ENCODE measurements around the gene NSUN2.

NSUN2 gene

DNA sequence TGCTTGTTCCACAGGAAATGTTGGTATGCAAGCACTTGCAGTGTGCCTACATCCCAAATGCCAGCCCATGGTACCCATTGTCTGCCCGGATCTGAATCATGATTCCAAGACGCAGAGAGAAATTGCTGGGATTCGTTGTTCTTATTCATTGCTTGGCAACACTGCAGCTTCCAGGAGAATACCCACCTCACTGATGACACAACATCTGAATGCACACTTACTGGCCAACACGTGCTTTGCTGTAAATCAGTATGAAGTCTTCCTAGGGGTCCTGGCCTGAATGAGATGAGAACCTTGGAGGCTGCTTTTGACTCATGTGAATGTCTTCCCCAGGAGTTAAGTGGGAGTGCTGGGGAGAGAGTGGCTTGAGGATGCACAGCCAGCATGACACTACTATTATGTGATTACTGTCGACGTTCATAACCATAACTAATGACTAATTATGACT is 12.0 kb upstream of the NSUN2 start:
- Histone ChIP-seq H3K27ac (ENCODE audit: low read depth, low read length) (no peak overlapping the region), H3K9me3 (ENCODE audit: control insufficient read depth, insufficient read depth, low read length) (no peaks in the 10 kb centered on the region), H3K27me3 (ENCODE audit: control insufficient read depth, insufficient read depth, low read length) (no peaks in the 10 kb centered on the region), H3K9ac (ENCODE audit: low read depth, low read length) (no peak overlapping the region), H3K4me3 (ENCODE audit: low read depth, low read length) (no peak overlapping the region), H3K4me1 (ENCODE audit: control insufficient read depth, insufficient read depth, low read length) (peaks cover 3% of the 10 kb centered on the region; the same call in 1 of the 2 replicates), H3K36me3 (ENCODE audit: control insufficient read depth, insufficient read depth, low read length) (peaks cover 13% of the 10 kb centered on the region; the same call in 1 of the 2 replicates)

DNA sequence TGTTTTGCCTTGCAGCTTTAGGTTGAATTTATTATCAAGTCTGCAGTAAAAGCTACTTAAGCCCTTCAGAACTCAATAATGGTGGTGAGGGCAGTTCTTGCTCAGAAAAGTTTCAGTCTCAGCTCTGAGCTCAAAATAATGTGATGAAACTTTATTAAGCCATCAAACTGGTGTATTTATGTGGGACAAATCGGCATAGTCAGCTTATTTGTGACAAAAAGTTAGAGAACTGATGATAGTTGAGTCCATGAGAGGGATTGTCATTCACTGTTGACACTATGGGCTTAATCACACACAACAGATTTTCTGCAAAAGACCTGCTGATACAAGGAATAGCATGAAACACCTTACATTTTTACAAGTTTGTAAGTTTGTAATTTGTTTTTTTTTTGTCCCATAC is 9.8 kb upstream of the NSUN2 start:
- Histone ChIP-seq H3K4me3 (ENCODE audit: low read depth, low read length) (no peak overlapping the region), H3K36me3 (ENCODE audit: control insufficient read depth, insufficient read depth, low read length) (peaks cover 13% of the 10 kb centered on the region; the same call in 1 of the 2 replicates), H3K27ac (ENCODE audit: low read depth, low read length) (no peak overlapping the region), H3K4me1 (ENCODE audit: control insufficient read depth, insufficient read depth, low read length) (no peaks in the 10 kb centered on the region), H3K27me3 (ENCODE audit: control insufficient read depth, insufficient read depth, low read length) (no peaks in the 10 kb centered on the region), H3K9me3 (ENCODE audit: control insufficient read depth, insufficient read depth, low read length) (no peaks in the 10 kb centered on the region), H3K9ac (ENCODE audit: low read depth, low read length) (no peak overlapping the region)

DNA sequence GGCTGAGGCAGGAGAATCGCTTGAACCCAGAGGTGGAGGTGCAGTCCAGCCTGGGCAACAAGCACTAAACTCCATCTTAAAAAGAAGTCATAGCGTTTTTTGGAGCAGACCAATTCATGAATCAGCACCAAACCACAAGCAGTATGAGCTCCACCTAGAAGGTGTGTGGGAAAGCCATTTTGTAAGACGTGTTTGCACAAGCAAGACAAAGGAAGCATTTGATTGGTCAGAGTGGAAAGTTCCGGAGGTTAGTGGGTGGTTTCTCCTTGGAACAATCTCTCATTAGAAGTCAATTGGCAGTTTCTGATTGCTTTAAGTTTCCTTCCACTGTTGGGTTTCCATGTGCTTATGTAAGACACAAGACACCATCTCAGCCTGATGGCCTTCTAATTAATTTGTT is 5.4 kb upstream of the NSUN2 start:
- Histone ChIP-seq H3K4me3 (ENCODE audit: low read depth, low read length) (no peak overlapping the region), H3K9ac (ENCODE audit: low read depth, low read length) (no peak overlapping the region), H3K36me3 (ENCODE audit: control insufficient read depth, insufficient read depth, low read length) (no peaks in the 10 kb centered on the region), H3K4me1 (ENCODE audit: control insufficient read depth, insufficient read depth, low read length) (peaks cover 8% of the 10 kb centered on the region; the same call in 1 of the 2 replicates), H3K9me3 (ENCODE audit: control insufficient read depth, insufficient read depth, low read length) (no peaks in the 10 kb centered on the region), H3K27me3 (ENCODE audit: control insufficient read depth, insufficient read depth, low read length) (no peaks in the 10 kb centered on the region), H3K27ac (ENCODE audit: low read depth, low read length) (no peak overlapping the region)

DNA sequence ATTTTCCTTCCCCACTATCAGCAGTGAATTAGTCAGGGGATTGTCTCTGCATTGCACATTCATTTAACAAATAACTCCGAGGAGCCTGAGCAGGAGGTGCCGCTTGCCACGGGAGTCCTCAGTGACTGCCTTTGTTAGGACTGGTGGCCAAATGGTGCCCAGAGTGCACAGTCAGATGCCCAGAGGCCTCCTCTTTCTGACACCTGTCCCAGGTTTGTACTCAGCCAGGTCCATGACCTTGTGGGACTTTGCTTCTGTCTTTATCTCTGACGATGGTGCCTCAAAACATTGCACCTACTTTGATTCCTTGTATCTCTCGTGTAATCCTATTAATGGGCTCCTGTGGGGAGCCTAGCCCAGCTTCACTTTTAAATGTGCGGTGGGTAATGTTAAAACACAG is 4.7 kb upstream of the NSUN2 start:
- Histone ChIP-seq H3K36me3 (ENCODE audit: control insufficient read depth, insufficient read depth, low read length) (no peaks in the 10 kb centered on the region), H3K27ac (ENCODE audit: low read depth, low read length) (no peak overlapping the region), H3K4me1 (ENCODE audit: control insufficient read depth, insufficient read depth, low read length) (peaks cover 8% of the 10 kb centered on the region; the same call in 1 of the 2 replicates), H3K4me3 (ENCODE audit: low read depth, low read length) (no peak overlapping the region), H3K9me3 (ENCODE audit: control insufficient read depth, insufficient read depth, low read length) (no peaks in the 10 kb centered on the region), H3K27me3 (ENCODE audit: control insufficient read depth, insufficient read depth, low read length) (no peaks in the 10 kb centered on the region), H3K9ac (ENCODE audit: low read depth, low read length) (no peak overlapping the region)

DNA sequence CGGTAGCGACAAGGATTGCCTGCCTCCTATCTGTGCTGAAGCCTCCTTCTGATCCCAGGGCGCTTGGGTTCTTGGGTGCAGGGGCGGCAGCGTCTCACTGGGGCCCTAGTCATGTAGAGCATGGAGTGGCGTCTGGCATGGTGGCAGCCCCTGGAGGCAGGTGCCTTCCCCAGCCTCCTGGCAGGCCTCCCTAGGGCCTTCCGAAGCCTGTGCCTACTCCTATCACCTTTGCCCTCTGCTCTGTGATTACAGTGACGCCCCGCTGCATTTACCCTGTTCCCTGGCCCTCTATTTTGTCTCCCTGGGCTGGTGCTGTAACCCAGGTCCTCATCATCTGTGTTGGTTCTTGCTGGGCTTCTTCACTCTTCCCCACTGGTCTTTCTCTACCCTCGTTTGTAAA is 4.2 kb upstream of the NSUN2 start:
- H3K36me3 ChIP-seq (ENCODE audit: control insufficient read depth, insufficient read depth, low read length), result no peaks in the 10 kb centered on the region
- no peak overlapping the region for H3K9ac ChIP-seq (ENCODE audit: low read depth, low read length)
- H3K27ac ChIP-seq (ENCODE audit: low read depth, low read length), result no peak overlapping the region
- H3K4me1 ChIP-seq (ENCODE audit: control insufficient read depth, insufficient read depth, low read length), result peaks cover 8% of the 10 kb centered on the region; the same call in 1 of the 2 replicates
- H3K9me3 ChIP-seq (ENCODE audit: control insufficient read depth, insufficient read depth, low read length), result no peaks in the 10 kb centered on the region
- no peak overlapping the region for H3K4me3 ChIP-seq (ENCODE audit: low read depth, low read length)
- no peaks in the 10 kb centered on the region for H3K27me3 ChIP-seq (ENCODE audit: control insufficient read depth, insufficient read depth, low read length)

DNA sequence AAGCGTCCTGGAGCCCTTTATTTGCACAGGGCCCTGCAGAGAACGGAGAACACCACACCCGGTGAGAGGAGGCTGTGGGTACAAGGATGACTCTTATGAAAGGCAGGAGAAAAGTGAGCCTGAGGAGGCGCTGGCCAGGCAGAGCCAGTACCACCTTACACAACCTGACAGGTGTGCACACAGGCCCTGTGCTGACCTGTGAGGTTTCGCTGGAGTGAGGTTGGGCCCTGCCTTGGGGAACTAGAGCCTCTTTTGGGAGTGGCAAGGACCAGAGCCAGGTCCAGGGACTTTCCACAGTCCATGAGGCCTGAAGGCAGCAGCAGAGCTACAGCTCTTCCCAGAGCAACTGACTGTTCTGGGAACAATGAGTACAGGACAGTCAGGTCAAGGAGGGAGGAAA is 3.4 kb upstream of the NSUN2 start:
- Histone ChIP-seq H3K27ac (ENCODE audit: low read depth, low read length) (no peak overlapping the region), H3K4me3 (ENCODE audit: low read depth, low read length) (no peak overlapping the region)

DNA sequence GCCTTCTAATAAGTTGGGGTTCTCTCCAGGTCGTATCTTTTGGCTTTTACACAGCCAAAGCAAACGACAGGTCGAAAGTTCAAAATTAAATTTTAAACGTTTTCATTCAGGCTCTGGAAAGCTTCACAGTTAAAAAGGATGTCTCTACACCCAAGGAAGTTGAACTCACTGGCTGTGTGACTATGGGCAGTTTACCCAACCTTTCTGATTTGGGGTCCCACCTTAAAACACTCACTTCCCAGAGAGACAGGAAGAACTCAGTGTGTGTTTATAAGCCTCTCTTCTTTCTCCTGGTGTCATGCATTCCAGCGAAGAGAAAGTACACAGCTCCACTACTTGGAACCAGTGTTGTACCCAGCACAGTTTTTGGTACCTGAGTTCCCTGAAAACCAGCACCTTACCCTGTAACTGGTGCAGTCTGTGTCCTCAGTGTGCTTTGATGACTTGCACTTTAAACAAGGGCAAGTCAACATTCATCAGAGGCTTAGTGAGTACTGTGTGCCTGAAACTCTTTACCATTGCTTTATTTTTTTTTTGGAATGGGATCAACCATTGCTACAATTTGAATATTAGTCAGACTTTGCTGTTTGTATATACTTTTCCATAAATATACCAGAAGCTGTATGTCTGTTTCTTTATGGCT is 2.1 kb upstream of the NSUN2 start:
- H3K9ac ChIP-seq (ENCODE audit: low read depth, low read length), result no peak overlapping the region
- peak overlapping the region; percentile 89 for H3K4me3 ChIP-seq (ENCODE audit: low read depth, low read length)
- no peaks in the 10 kb centered on the region for H3K9me3 ChIP-seq (ENCODE audit: control insufficient read depth, insufficient read depth, low read length)
- H3K4me1 ChIP-seq (ENCODE audit: control insufficient read depth, insufficient read depth, low read length), result peaks cover 15% of the 10 kb centered on the region; the same call in 1 of the 2 replicates
- H3K27ac ChIP-seq (ENCODE audit: low read depth, low read length), result no peak overlapping the region
- H3K36me3 ChIP-seq (ENCODE audit: control insufficient read depth, insufficient read depth, low read length), result peaks cover 16% of the 10 kb centered on the region
- no peaks in the 10 kb centered on the region for H3K27me3 ChIP-seq (ENCODE audit: control insufficient read depth, insufficient read depth, low read length)

More for the DNA sequence above, 3.4 kb upstream of the NSUN2 start:
- Histone ChIP-seq H3K9ac (ENCODE audit: low read depth, low read length) (no peak overlapping the region), H3K9me3 (ENCODE audit: control insufficient read depth, insufficient read depth, low read length) (no peaks in the 10 kb centered on the region), H3K27me3 (ENCODE audit: control insufficient read depth, insufficient read depth, low read length) (no peaks in the 10 kb centered on the region), H3K4me1 (ENCODE audit: control insufficient read depth, insufficient read depth, low read length) (peaks cover 15% of the 10 kb centered on the region; the same call in 1 of the 2 replicates), H3K36me3 (ENCODE audit: control insufficient read depth, insufficient read depth, low read length) (peaks cover 4% of the 10 kb centered on the region)

DNA sequence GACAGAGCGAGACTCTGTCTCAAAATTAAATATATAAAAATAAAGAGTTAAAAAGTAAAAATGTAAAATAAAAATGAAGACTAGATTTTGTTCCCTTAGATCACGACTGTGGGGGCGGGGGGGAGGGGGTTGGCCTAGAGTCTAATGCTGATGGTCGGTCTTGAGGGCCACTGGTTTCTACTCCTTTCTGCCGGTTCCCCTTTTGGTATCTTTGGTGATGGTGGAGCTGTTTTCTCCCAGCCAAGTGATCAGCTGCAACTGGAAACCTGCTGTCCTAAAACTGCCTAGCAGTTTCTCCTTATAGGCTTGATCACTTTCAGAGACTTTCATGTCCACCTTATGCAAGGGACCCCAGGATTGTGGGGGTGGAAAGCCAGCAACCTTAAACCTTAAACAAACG is 1.5 kb upstream of the NSUN2 start:
- peak overlapping the region; percentile 89 for H3K4me3 ChIP-seq (ENCODE audit: low read depth, low read length)
- no peak overlapping the region for H3K9ac ChIP-seq (ENCODE audit: low read depth, low read length)
- no peak overlapping the region for H3K27ac ChIP-seq (ENCODE audit: low read depth, low read length)
- peaks cover 22% of the 10 kb centered on the region for H3K36me3 ChIP-seq (ENCODE audit: control insufficient read depth, insufficient read depth, low read length)
- no peaks in the 10 kb centered on the region for H3K9me3 ChIP-seq (ENCODE audit: control insufficient read depth, insufficient read depth, low read length)
- no peaks in the 10 kb centered on the region for H3K27me3 ChIP-seq (ENCODE audit: control insufficient read depth, insufficient read depth, low read length)
- H3K4me1 ChIP-seq (ENCODE audit: control insufficient read depth, insufficient read depth, low read length), result peaks cover 15% of the 10 kb centered on the region; the same call in 1 of the 2 replicates

DNA sequence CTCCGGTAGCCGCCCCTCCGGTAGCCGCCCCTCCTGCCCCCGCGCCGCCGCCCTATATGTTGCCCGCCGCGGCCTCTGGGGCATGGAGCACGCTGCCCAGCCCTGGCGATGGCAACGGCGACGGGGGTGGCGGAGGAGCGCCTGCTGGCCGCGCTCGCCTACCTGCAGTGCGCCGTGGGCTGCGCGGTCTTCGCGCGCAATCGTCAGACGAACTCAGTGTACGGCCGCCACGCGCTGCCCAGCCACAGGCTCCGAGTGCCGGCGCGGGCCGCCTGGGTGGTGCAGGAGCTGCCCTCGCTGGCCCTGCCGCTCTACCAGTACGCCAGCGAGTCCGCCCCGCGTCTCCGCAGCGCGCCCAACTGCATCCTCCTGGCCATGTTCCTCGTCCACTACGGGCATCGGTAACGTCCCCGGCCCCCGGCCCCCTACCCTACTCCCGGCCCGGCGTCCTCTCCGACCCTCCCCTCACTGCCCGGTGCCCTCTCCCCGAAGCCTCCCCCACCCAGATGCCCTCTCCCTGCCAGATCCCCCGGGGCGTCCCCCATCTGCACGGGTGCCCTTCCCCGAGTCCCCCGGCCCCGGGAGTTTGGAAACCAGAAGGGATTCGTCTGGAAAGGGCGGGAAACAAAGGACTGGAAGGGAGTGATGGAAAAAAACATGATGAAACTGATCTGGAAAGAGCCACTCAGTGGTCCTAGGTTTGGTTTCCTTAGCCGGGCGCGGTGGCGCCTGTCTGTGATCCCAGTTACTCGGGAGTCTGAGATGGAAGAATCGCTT is 813 bp upstream of the NSUN2 start:
- no peaks in the 10 kb centered on the region for H3K9me3 ChIP-seq (ENCODE audit: control insufficient read depth, insufficient read depth, low read length)
- H3K27me3 ChIP-seq (ENCODE audit: control insufficient read depth, insufficient read depth, low read length), result no peaks in the 10 kb centered on the region
- H3K4me1 ChIP-seq (ENCODE audit: control insufficient read depth, insufficient read depth, low read length), result peaks cover 15% of the 10 kb centered on the region; the same call in 1 of the 2 replicates
- peak overlapping the region; percentile 89 for H3K4me3 ChIP-seq (ENCODE audit: low read depth, low read length)
- H3K36me3 ChIP-seq (ENCODE audit: control insufficient read depth, insufficient read depth, low read length), result peaks cover 29% of the 10 kb centered on the region
- H3K27ac ChIP-seq (ENCODE audit: low read depth, low read length), result no peak overlapping the region
- peak overlapping the region; percentile 60; the same call in 1 of the 2 replicates for H3K9ac ChIP-seq (ENCODE audit: low read depth, low read length)

DNA sequence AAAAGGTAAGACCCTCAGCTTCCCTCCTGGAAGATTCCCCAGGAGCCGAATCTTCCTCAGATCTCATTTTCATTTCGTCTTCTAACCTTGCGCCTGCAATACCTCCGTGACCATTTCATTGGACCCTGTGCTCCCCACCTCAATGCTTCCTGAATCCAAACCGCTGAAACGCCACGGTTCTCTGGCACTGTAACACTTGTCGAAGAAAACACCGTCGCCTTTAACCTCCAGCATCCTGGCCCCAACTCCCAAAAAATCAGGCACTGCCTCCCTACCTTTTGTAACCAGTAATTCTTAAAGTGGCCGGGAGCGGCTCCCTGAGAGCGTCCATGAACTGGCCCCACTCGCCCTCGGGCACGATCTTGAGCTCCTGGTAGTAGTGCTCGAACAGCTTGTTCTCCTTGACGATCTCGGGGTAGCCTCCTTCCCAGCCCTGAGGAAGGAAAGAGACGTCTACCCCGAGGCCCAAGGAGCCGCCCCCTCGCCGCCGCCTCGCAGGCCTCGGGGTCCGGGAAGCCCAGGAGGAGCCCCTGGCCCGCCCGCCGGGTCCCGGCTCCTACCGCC is 438 bp downstream of the NSUN2 start:
- H3K36me3 ChIP-seq (ENCODE audit: control insufficient read depth, insufficient read depth, low read length), result peaks cover 41% of the 10 kb centered on the region
- H3K9ac ChIP-seq (ENCODE audit: low read depth, low read length), result peak overlapping the region; percentile 95
- no peaks in the 10 kb centered on the region for H3K27me3 ChIP-seq (ENCODE audit: control insufficient read depth, insufficient read depth, low read length)
- H3K4me3 ChIP-seq (ENCODE audit: low read depth, low read length), result peak overlapping the region; percentile 89
- no peaks in the 10 kb centered on the region for H3K9me3 ChIP-seq (ENCODE audit: control insufficient read depth, insufficient read depth, low read length)
- peak overlapping the region; percentile 69 for H3K27ac ChIP-seq (ENCODE audit: low read depth, low read length)
- peaks cover 15% of the 10 kb centered on the region; the same call in 1 of the 2 replicates for H3K4me1 ChIP-seq (ENCODE audit: control insufficient read depth, insufficient read depth, low read length)

DNA sequence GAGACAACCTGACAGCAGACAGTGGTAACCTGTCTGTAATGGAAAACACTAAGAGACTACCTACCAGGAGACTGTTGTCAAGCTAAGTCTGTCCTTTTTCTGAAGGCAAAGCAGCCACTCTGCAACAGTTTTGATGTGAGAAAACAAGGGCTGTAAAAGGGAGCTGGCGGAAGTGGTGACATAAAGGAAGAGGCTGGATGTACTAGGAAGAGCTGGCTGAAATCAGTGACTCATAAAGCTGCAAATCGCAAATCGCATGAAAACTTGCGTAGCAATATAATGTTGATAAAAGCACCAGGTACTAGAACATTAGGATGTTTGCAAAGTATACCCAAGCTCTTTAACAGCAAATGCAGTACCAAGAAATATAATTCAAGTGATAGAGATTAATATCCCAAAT is 1.4 kb downstream of the NSUN2 start:
- Histone ChIP-seq H3K9me3 (ENCODE audit: control insufficient read depth, insufficient read depth, low read length) (no peaks in the 10 kb centered on the region), H3K36me3 (ENCODE audit: control insufficient read depth, insufficient read depth, low read length) (peaks cover 51% of the 10 kb centered on the region), H3K4me3 (ENCODE audit: low read depth, low read length) (peak overlapping the region; percentile 89), H3K27ac (ENCODE audit: low read depth, low read length) (no peak overlapping the region), H3K27me3 (ENCODE audit: control insufficient read depth, insufficient read depth, low read length) (no peaks in the 10 kb centered on the region), H3K4me1 (ENCODE audit: control insufficient read depth, insufficient read depth, low read length) (peaks cover 15% of the 10 kb centered on the region; the same call in 1 of the 2 replicates), H3K9ac (ENCODE audit: low read depth, low read length) (no peak overlapping the region)
